ENCODE data around the gene GET4. TPM values are rescaled to one million over a fixed set of nuclear protein-coding genes. Genes with fewer than 3 reads are reported as not detected.

Gene GET4
- total and polyA plus RNA-seq, 2 of the 13 experiments (the other 11 are each of a cell fraction or from before 2014, with no cell fraction given) = 28.2 to 35.2 TPM

- no peak for TF ChIP-seq NFAT5 (CRISPR knock-in tag; IDR thresholded peaks at IDR 0.05)
- no peak for TF ChIP-seq KLF6 (CRISPR knock-in tag; IDR thresholded peaks at IDR 0.05)
Measured at GRCh38 chr7:837001-837400, 39.4 kb upstream of the GET4 start (continued).

GRCh38 chr7:840001-840600 is 36.3 kb upstream of the GET4 start:
- H3K9me3 ChIP-seq (ENCODE audit: low read length) = no peaks in the 10 kb centered on the region
- H3K27me3 ChIP-seq (ENCODE audit: control insufficient read depth in 1 of 2, insufficient read depth in 2 of 2, low read length in 2 of 2) = no peaks in the 10 kb centered on the region
- H3K36me3 ChIP-seq (replicated peaks in 1 of 2; ENCODE audit: control insufficient read depth in 1 of 2, insufficient read depth in 2 of 2, low read length in 2 of 2) = peaks cover 22 to 46% of the 10 kb centered on the region in 2 experiments; a peak in 4 of 5 replicates
- H3K4me1 ChIP-seq (ENCODE audit: insufficient read depth, low read length) = 0 out of 2 replicates have a peak, but pooled peaks cover 8% of the 10 kb centered on the region
- DNase-seq (ENCODE audit: low spot score) (no peak), FAIRE-seq (no peak), ATAC-seq (no peak)
- H3K27ac ChIP-seq (ENCODE audit: extremely low read length, insufficient read depth, low read length) = no peak overlapping the region
- H3K4me3 ChIP-seq (replicated peaks in 1 of 3; ENCODE audit: insufficient read depth in 1 of 3, low read depth in 2 of 3, low read length in 3 of 3) = no peak overlapping the region
- peaks cover 2% of the 10 kb centered on the region for H4K20me1 ChIP-seq (ENCODE audit: insufficient read depth, low read length)
- no peak overlapping the region for H3K4me2 ChIP-seq (ENCODE audit: low read depth, low read length)
- BruUV-seq (replicated peaks) = no TSS peak
- H3K9ac ChIP-seq (ENCODE audit: insufficient read depth, low read depth, low read length) = no peak overlapping the region
- TF ChIP-seq HNRNPUL1 (IDR thresholded peaks at IDR 0.05; ENCODE audit: low read depth, low read length) (no peak), ZNF138 (CRISPR knock-in tag; IDR thresholded peaks at IDR 0.05; ENCODE audit: low read depth) (no peak), UBTF (CRISPR knock-in tag; IDR thresholded peaks at IDR 0.05) (no peak), ZNF136 (CRISPR knock-in tag; IDR thresholded peaks at IDR 0.05; ENCODE audit: low read depth) (no peak), SIN3A (IDR thresholded peaks at IDR 0.05; ENCODE audit: borderline replicate concordance, low read depth, low read length) (no peak), SNAPC2 (CRISPR knock-in tag; IDR thresholded peaks at IDR 0.05) (no peak), CCDC6 (CRISPR knock-in tag; IDR thresholded peaks at IDR 0.05) (no peak), ZNF564 (CRISPR knock-in tag; IDR thresholded peaks at IDR 0.05) (no peak), JDP2 (CRISPR knock-in tag; IDR thresholded peaks at IDR 0.05; ENCODE audit: borderline replicate concordance) (no peak), SSRP1 (CRISPR knock-in tag; IDR thresholded peaks at IDR 0.05) (no peak), ZNF724P (CRISPR knock-in tag; IDR thresholded peaks at IDR 0.05; ENCODE audit: borderline replicate concordance) (no peak), ZNF441 (CRISPR knock-in tag; IDR thresholded peaks at IDR 0.05; ENCODE audit: borderline replicate concordance) (no peak), KDM5A (IDR thresholded peaks at IDR 0.05; ENCODE audit: borderline replicate concordance, low read length) (no peak), ZNF224 (CRISPR knock-in tag; IDR thresholded peaks at IDR 0.05) (no peak), NFATC3 (CRISPR knock-in tag; IDR thresholded peaks at IDR 0.05) (no peak)
- no peak overlapping the region for H2AFZ ChIP-seq (ENCODE audit: low read length)
- in situ Hi-C loops (cut with HindIII; ENCODE audit: extremely low pct_ligation_motif_present, low pct_unique_long_range_greater_than_20kb) = no loop called here
- peaks cover 29% of the 10 kb centered on the region for H3K79me2 ChIP-seq (ENCODE audit: insufficient read depth, low read length)
- ChIA-PET CTCF (ENCODE audit: low intra/inter-chr PET ratio, low total read pairs) (no interaction called here), POLR2A (no interaction called here)
- intact Hi-C loops (cut with micrococcal nuclease; ENCODE audit: unreplicated experiment) = no loop called here
- WGBS (ENCODE audit: low lambda C conversion rate) = 91% methylated on average over 21 of the region's 24 CpGs

All from HepG2 (cell line).